HCT116 (cell line): ENCODE data around the gene PRKG1. TPM values are rescaled to one million over a fixed set of nuclear protein-coding genes. Genes with fewer than 3 reads are reported as not detected.

ENCODE experiments used
- ATAC-seq: fragments of 200-7000 bp; cut with Tn5 transposase; 2 replicates; pipeline ENCODE4 v1.9.1; 2020; ENCODE audit warnings: mild to moderate bottlenecking, moderate library complexity
- BruUV-seq: library from RNA; stranded (reverse); fragments of 400-500 nt; replicated peaks from 2 replicates; lab custom pipeline; 2021; lab: Mats Ljungman, UMichigan
- CTCF ChIA-PET: fragments of 300-600 bp; sonication (Branson Sonifier 250); formaldehyde crosslinking; loops from one replicate; lab custom pipeline; 2021; ENCODE audit warnings: antibody characterized with exemption; lab: Charles Lee
- POLR2A ChIA-PET: fragments of 300-600, 350-600 bp; sonication (Branson Sonifier 250); formaldehyde crosslinking; loops from one replicate; lab custom pipeline; 2021; ENCODE audit warnings: antibody characterized with exemption; lab: Charles Lee
- RAD21 ChIA-PET, 2 experiments: fragments of 300-600 bp; sonication (Branson Sonifier 250); formaldehyde crosslinking; loops; one replicate each; lab custom pipeline; 2023; ENCODE audit warnings: low total read pairs in 2 of 2; ENCODE audit not compliant: uncharacterized antibody in 2 of 2, unreplicated experiment in 2 of 2, low non-redundant PET in 1 of 2; lab: Charles Lee
- DNase-seq: peaks from one replicate; pipeline ENCODE4 v3.0.0-alpha.2; 2010; ENCODE audit warnings: low read depth, low spot score
- H2AFZ ChIP-seq: fragments of 200-600 bp; shearing (Covaris generic), sonication (generic); 2 replicates; pipeline ENCODE4 v1.6.1; 2017; ENCODE audit warnings: low read depth, mixed run types, mixed read lengths, antibody characterized with exemption, low read length; ENCODE audit not compliant: poor library complexity, severe bottlenecking
- H3K27ac ChIP-seq: 2 replicates; pipeline ENCODE4 v1.5.1; 2012; ENCODE audit warnings: low read depth, low read length
- H3K27me3 ChIP-seq: fragments of 200-600 bp; sonication (generic); 2 replicates; pipeline ENCODE4 v1.6.1; 2016; ENCODE audit warnings: mixed run types, low read length, mixed read lengths; ENCODE audit not compliant: insufficient read depth
- H3K36me3 ChIP-seq, 2 experiments: fragments of 200-500 bp in 1 of 2; fragments of 200-600 bp in 1 of 2; sonication (Bioruptor generic) in 1 of 2; sonication (generic) in 1 of 2; 2 replicates each; pipeline versions ENCODE4 v1.5.1 to v1.6.1; 2014 to 2016; ENCODE audit warnings: low read length in 2 of 2, inconsistent platforms in 1 of 2, mixed read lengths in 1 of 2, mixed run types in 1 of 2; ENCODE audit not compliant: insufficient read depth in 2 of 2, control insufficient read depth in 1 of 2
- H3K4me1 ChIP-seq, 2 experiments: fragments of 200-600 bp in 1 of 2; sonication (generic) in 1 of 2; 2 replicates each; pipeline versions ENCODE4 v1.5.1 to v1.6.1; 2012 to 2017; ENCODE audit warnings: low read length in 2 of 2, inconsistent platforms in 1 of 2, mild to moderate bottlenecking in 1 of 2, mixed read lengths in 1 of 2, mixed run types in 1 of 2, moderate library complexity in 1 of 2; ENCODE audit not compliant: insufficient read depth in 2 of 2, control insufficient read depth in 1 of 2
- H3K4me2 ChIP-seq: fragments of 200-600 bp; sonication (generic); 2 replicates; pipeline ENCODE4 v1.6.1; 2017; ENCODE audit warnings: mixed run types, low read length, mixed read lengths
- H3K4me3 ChIP-seq, 2 experiments: fragments of 200-600 bp in 1 of 2; sonication (generic) in 1 of 2; replicated peaks in 1 of 2; 2 replicates each; pipeline ENCODE4 v1.5.1; 2011 to 2016; ENCODE audit warnings: low read length in 2 of 2, control low read depth in 1 of 2, low read depth in 1 of 2, mild to moderate bottlenecking in 1 of 2, mixed read lengths in 1 of 2, mixed run types in 1 of 2
- H3K79me2 ChIP-seq: fragments of 200-600 bp; sonication (generic); 2 replicates; pipeline ENCODE4 v1.6.1; 2017; ENCODE audit warnings: mild to moderate bottlenecking, mixed run types, low read length, moderate library complexity, mixed read lengths; ENCODE audit not compliant: insufficient read depth
- H3K9ac ChIP-seq: fragments of 200-600 bp; sonication (generic); 2 replicates; pipeline ENCODE4 v1.6.1; 2016; ENCODE audit warnings: low read length, mixed read lengths
- H3K9me2 ChIP-seq: fragments of 200-600 bp; sonication (generic), shearing (Covaris generic); 2 replicates; pipeline ENCODE4 v1.6.1; 2017; ENCODE audit warnings: mixed run types, mild to moderate bottlenecking, moderate library complexity; ENCODE audit not compliant: insufficient read depth
- H3K9me3 ChIP-seq, 2 experiments: fragments of 200-500 bp in 1 of 2; fragments of 200-600 bp in 1 of 2; sonication (Bioruptor generic) in 1 of 2; sonication (generic) in 1 of 2; 2 replicates each; pipeline ENCODE4 v1.6.1; 2014 to 2017; ENCODE audit warnings: low read length in 2 of 2, mixed read lengths in 2 of 2, inconsistent platforms in 1 of 2, low read depth in 1 of 2, mild to moderate bottlenecking in 1 of 2, mixed run types in 1 of 2, moderate library complexity in 1 of 2; ENCODE audit not compliant: control insufficient read depth in 1 of 2, insufficient read depth in 1 of 2
- H4K20me1 ChIP-seq: fragments of 200-600 bp; sonication (generic), shearing (Covaris generic); 2 replicates; pipeline ENCODE4 v1.6.1; 2017; ENCODE audit warnings: mixed run types, mild to moderate bottlenecking, moderate library complexity; ENCODE audit not compliant: insufficient read depth
- CBX3 ChIP-seq: IDR thresholded peaks from 2 replicates; pipeline ENCODE4 v1.6.1; 2012; ENCODE audit warnings: low read depth
- CEBPB ChIP-seq: IDR thresholded peaks from 2 replicates; pipeline ENCODE4 v1.6.1; 2012; ENCODE audit warnings: low read depth
- ELF1 ChIP-seq: IDR thresholded peaks from 2 replicates; pipeline ENCODE4 v1.6.1; 2012; ENCODE audit warnings: low read depth, borderline replicate concordance
- EZH2 ChIP-seq: fragments of 200-600 bp; sonication (generic); IDR thresholded peaks from 2 replicates; pipeline ENCODE4 v1.6.1; 2017; ENCODE audit warnings: antibody characterized with exemption, mixed run types
- JUND ChIP-seq: IDR thresholded peaks from 2 replicates; pipeline ENCODE4 v1.6.1; 2012
- MAX ChIP-seq: IDR thresholded peaks from 2 replicates; pipeline ENCODE4 v1.6.1; 2012
- POLR2A ChIP-seq: IDR thresholded peaks from 2 replicates; pipeline ENCODE4 v1.7.0; 2011; ENCODE audit warnings: borderline replicate concordance; ENCODE audit not compliant: insufficient read depth, insufficient read length; ENCODE audit errors: extremely low read depth
- POLR2AphosphoS5 ChIP-seq: IDR thresholded peaks from 2 replicates; pipeline ENCODE4 v1.6.1; 2011; ENCODE audit warnings: mild to moderate bottlenecking, low read depth, low read length, moderate library complexity
- SIN3A ChIP-seq: IDR thresholded peaks from 2 replicates; pipeline ENCODE4 v1.6.1; 2012; ENCODE audit warnings: low read depth
- SP1 ChIP-seq: IDR thresholded peaks from 2 replicates; pipeline ENCODE4 v1.6.1; 2012; ENCODE audit warnings: low read depth
- SRF ChIP-seq: IDR thresholded peaks from 2 replicates; pipeline ENCODE4 v1.6.1; 2012; ENCODE audit warnings: low read depth
- YY1 ChIP-seq: IDR thresholded peaks from 2 replicates; pipeline ENCODE4 v1.6.1; 2011; ENCODE audit warnings: low read length, low read depth, moderate library complexity, mild to moderate bottlenecking; ENCODE audit not compliant: insufficient replicate concordance; ENCODE audit errors: extremely low read depth
- ZFX ChIP-seq: fragments of 450-650 bp; IDR thresholded peaks from 2 replicates; pipeline ENCODE4 v1.6.1; 2017
- intact Hi-C: fragments of 100-400 bp; cut with micrococcal nuclease; formaldehyde crosslinking; loops from 2 replicates; pipeline ENCODE4 v1.10.0; 2022
- total RNA-seq: library from RNA; stranded (reverse); gene quantifications from one replicate; pipeline ENCODE4 v1.2.1, GENCODE V29; 2021; ENCODE audit not compliant: unreplicated experiment
- TF ChIP-seq, protein P1 (sequence below): IDR thresholded peaks from 2 replicates; pipeline ENCODE4 v1.6.1; 2012; ENCODE audit warnings: low read depth
- TF ChIP-seq, protein P2 (sequence below): IDR thresholded peaks from 2 replicates; pipeline ENCODE4 v1.6.1; 2012

PRKG1 gene
- total RNA-seq, 1 experiment from 2014 or later = 1.4 TPM

DNA sequence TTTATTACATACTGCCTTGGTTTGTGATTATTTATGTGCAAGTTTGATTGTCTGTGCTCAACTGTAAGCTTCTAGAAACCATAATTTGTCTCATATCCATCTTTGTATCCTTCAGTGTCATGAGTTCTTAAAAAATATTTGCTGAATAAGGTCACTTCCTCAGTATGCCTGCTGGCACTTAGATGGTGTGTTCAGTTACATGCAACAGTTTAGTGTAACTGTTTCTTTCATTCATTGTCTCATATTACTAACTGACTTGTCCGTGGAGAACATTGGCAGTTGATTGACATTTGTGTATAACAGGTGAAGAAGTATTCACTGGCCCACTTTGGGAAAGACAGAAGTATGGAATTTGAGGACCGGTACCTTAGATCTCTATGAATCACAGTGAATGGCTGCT, 236.9 kb downstream of the PRKG1 start (continued):
- TF ChIP-seq YY1 (no peak), SRF (no peak), POLR2A (no peak), SIN3A (no peak)

DNA sequence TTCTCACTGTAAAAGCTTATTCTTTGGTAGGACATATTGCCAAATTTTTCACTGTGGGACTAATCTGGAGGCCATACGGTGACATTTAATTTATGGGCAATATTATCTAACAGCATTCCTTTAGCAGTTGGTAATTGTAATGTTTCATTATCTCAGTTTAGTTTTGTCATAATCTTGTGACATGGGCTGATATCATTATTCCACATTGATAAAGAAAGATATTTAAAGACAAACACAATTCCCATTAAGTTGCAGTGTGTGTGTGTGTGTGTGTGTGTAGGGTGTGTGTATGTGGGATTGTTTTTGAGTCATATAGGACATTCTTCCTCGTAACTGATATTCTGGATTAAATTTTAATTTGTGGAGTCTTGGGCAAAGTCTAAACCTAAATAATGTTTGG, 238.5 kb downstream of the PRKG1 start:
- BruUV-seq = no TSS peak
- ChIA-PET CTCF (no interaction called here), RAD21 (no interaction called here)

More for the DNA sequence above, 238.5 kb downstream of the PRKG1 start:
- POLR2A ChIA-PET = no interaction called here
- TF ChIP-seq EZH2 (no peak), CEBPB (no peak), POLR2AphosphoS5 (no peak), YY1 (no peak), JUND (no peak), ELF1 (no peak), ZFX (no peak), SP1 (no peak), MAX (no peak), CBX3 (no peak)
- TF ChIP-seq, protein P1, sequence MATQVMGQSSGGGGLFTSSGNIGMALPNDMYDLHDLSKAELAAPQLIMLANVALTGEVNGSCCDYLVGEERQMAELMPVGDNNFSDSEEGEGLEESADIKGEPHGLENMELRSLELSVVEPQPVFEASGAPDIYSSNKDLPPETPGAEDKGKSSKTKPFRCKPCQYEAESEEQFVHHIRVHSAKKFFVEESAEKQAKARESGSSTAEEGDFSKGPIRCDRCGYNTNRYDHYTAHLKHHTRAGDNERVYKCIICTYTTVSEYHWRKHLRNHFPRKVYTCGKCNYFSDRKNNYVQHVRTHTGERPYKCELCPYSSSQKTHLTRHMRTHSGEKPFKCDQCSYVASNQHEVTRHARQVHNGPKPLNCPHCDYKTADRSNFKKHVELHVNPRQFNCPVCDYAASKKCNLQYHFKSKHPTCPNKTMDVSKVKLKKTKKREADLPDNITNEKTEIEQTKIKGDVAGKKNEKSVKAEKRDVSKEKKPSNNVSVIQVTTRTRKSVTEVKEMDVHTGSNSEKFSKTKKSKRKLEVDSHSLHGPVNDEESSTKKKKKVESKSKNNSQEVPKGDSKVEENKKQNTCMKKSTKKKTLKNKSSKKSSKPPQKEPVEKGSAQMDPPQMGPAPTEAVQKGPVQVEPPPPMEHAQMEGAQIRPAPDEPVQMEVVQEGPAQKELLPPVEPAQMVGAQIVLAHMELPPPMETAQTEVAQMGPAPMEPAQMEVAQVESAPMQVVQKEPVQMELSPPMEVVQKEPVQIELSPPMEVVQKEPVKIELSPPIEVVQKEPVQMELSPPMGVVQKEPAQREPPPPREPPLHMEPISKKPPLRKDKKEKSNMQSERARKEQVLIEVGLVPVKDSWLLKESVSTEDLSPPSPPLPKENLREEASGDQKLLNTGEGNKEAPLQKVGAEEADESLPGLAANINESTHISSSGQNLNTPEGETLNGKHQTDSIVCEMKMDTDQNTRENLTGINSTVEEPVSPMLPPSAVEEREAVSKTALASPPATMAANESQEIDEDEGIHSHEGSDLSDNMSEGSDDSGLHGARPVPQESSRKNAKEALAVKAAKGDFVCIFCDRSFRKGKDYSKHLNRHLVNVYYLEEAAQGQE = no peak
- TF ChIP-seq, protein P2, sequence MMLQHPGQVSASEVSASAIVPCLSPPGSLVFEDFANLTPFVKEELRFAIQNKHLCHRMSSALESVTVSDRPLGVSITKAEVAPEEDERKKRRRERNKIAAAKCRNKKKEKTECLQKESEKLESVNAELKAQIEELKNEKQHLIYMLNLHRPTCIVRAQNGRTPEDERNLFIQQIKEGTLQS = no peak
- H3K4me1 ChIP-seq = no peaks in the 10 kb centered on the region
- H3K27me3 ChIP-seq = peaks cover 11% of the 10 kb centered on the region; the same call in 1 of the 2 replicates
- H3K27ac ChIP-seq = no peak overlapping the region
- H2AFZ ChIP-seq = no peak overlapping the region
- H3K4me3 ChIP-seq = no peak overlapping the region
- no peaks in the 10 kb centered on the region for H3K79me2 ChIP-seq
- no peak overlapping the region for H3K9ac ChIP-seq
- no peak overlapping the region for H3K4me2 ChIP-seq
- H4K20me1 ChIP-seq = no peaks in the 10 kb centered on the region
- H3K9me3 ChIP-seq = no peaks in the 10 kb centered on the region
- no peaks in the 10 kb centered on the region; the same call in 1 of the 2 replicates for H3K9me2 ChIP-seq
- no peaks in the 10 kb centered on the region for H3K36me3 ChIP-seq
- DNase-seq (no peak), ATAC-seq (no peak)
- intact Hi-C loops = no loop called here
